Fibroblast of skin of right biceps (primary cell): Measurements from ENCODE around the gene LHFPL2.

Experiments
- DNase-seq: peaks from one replicate; pipeline ENCODE4 v3.0.0-alpha.2; 2013

The LHFPL2 gene

DNA sequence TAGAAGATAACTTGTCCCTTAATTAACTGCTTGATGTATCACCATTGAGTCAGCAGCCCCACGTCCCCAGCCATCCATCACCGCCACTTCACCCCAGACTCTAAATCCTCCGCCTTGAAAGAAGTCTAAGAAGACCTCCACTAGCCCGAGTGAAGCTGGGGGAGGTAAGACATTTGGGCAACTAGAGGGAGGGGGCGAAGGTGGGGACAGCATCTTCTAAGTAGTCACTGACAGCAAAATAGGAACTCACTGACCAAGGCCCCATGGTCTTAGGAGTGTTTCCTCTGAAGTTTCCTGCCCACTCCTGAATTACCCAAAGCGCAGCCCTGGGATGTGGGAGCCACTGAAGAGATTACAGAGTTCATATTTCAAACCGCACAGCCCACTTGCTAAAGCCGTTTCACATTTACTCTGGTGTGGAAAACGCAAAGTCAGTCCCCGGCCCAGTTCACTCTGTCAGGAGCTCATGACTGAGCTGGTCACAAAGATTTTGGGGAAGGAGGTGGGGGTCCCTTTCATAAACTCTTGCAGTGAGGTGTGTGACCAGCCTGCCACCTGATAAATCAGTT, 107.4 kb downstream of the LHFPL2 start:
- peak; percentile 40 for DNase-seq

DNA sequence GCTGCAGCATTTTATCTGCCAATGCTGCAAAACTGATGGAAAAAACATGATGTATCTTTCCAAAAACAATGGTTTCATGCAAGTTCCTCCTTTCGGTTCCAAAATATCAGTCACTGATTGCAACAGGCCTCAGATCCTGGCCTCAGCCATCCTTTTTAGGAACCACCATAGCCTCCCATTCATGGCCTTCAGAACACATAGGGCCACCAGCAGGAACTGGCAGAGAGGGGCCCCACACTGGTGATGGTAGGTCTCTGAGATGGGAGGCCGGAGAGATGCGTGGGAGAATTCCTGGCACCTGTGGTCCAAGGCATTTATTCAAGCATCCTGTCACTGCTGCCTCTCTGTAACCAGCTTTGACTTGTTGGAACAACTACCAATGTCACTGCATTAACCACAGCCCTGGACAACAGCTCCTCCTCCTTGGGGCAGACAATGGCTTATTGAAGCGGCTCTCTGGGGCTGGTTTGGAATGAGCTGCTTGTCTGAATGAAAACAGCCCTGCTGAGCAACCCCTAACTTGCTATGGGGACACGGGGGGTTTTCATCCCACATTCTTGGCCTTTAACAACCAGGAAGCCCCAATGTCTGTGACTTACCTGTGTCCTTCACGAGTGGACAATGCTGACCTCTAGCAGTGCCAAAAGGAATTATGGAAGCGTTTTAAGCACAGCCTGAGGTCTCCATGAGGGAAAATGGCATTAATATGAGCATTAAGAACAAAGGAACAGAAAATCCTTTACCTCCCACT, 108.1 kb downstream of the LHFPL2 start:
- DNase-seq: no peak

DNA sequence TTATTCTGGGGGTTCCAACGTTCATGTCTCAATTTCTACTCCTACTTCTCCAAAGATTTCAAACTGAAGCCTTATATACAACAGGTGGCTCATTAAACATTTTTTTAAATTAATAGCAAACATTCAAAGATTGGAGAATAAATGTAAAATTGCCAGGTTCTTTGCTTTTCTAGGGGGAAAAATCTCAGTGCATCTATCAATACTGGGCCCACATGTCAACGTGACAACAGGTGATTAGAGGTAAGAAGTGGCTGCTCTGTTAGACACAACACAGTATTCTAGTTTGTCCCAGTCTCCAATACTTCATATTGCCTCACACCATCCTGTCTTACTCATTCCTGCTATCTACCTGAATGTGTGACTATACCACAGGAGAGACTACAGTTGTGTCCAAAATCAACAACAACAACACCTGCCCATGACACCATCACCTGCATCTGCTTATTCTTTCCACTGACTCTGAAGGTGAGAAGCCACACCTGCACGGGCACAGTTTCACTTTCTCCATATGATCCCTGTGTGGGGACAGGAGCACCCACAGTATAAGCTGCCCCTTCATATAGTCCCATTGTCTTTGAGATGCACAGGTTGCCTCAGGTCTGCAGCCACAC, 110.2 kb downstream of the LHFPL2 start:
- DNase-seq: no peak

- peak; percentile 63 for DNase-seq
These were observed 110.8 kb downstream of the LHFPL2 start for GRCh38 chr5:78537821-78538220.

DNA sequence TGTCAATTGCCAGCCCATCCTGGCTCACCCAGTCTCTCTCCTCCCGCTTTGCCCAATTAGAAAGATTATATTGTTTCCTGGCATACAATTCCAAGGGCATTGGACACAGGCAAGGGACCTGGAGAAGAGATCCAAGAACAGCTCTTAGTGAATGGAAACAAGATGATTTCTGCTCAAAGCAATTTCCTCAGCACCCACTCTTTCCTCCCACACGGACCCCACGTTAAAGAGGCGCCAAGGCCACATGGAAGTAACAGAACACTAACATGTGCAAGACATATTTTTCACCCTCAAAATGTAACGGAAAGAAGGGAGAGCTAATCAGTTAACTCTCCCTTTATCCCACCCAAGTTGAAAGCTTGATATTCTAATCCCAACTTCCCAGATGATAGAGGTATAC, 111.2 kb downstream of the LHFPL2 start:
- DNase-seq: no peak

DNA sequence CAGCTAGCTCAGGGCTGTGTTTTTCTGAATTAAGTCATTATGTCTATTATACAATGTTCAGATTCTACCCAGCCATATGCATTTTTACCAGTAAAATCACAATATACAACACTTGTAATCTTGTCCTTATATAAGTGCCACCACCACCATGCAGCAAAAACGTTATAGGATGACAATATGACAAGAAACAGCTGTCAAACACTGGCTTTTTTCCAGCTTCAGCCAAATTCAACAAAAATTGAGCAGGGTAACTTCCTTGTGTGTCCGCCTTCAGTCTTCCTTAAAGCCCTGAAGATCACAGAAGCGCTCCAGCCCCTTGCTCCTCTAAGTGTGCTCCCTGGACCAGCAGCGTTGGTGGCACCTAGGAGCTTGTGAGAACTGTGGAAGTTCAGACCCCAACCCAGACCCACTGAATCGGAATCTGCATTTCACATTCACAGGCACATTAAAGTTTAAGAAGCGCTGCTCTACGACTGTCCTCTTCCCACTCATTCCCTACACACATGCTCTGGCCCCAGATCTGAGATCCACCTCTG, 111.8 kb downstream of the LHFPL2 start:
- no peak for DNase-seq

DNA sequence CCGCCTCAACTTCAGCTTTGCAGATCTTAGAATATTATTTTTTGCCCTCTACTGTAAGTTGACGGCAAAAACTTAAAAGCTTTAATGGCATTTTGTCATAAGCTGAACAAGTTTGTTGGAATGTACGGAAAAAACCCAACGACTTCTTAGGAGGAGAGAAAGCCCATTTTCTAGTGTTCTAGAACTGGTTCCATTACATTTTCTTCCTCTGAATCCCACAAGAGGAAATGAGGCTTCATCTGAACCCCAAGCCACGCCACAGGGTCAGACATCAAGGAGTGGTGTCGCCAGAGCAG, 113.7 kb downstream of the LHFPL2 start:
- peak; percentile 41 for DNase-seq

DNA sequence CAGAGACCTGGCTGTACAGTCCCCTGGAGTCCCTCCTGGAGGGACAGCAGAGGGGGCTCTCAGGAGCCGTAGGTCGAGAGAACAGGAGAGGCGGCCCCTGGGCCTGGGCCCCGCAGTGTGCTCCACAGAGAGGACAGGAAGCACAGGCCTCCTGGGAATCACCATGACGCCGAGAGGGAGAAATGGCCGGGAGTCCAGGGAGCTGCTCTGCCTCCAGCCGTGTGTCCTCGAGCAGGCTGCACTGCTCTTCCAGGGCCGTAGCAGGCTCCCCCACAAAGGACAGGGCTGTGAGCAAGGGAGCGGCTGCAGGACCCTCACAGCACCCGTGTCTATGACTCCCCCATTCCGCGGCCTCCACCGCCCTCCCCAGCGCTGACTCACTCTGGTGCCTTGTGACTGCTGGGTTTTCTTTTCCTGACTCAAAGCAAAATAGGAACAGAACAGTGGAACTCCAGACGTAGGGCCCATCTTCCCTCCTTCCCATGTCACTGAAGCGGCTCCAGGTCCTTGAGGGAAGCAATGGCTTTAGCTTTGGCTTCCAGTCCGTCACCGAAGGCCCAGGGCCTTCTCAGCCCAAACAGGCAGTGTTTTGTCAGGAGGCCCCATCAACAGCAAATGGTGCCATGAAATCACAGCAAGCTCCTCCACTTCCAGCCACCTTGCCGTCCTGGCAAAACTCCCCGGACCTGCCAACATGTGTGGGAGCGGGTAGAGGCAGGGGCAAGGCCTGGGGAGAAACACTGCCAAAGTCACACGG, 114.2 kb downstream of the LHFPL2 start:
- DNase-seq: peak; percentile 76

DNA sequence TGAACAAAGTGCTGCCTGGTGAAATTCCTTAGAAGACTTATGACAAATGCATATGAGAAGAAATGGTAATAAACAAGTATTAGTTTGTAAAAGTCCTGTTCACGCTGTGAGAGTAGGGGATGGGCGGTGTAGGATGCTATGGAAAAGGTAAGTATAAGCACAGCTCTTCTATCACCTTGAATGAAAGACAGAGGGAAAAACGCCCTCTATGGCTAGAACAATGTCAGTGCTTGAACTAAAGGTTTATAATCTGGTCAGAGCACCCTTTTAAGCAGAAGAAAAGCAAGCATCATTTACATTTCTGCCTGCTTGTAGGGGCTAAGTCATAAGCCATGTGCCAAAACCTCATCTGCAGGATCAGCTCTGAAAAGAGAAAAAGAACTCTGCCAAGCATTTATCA, 115.2 kb downstream of the LHFPL2 start:
- peak; percentile 29 for DNase-seq

DNA sequence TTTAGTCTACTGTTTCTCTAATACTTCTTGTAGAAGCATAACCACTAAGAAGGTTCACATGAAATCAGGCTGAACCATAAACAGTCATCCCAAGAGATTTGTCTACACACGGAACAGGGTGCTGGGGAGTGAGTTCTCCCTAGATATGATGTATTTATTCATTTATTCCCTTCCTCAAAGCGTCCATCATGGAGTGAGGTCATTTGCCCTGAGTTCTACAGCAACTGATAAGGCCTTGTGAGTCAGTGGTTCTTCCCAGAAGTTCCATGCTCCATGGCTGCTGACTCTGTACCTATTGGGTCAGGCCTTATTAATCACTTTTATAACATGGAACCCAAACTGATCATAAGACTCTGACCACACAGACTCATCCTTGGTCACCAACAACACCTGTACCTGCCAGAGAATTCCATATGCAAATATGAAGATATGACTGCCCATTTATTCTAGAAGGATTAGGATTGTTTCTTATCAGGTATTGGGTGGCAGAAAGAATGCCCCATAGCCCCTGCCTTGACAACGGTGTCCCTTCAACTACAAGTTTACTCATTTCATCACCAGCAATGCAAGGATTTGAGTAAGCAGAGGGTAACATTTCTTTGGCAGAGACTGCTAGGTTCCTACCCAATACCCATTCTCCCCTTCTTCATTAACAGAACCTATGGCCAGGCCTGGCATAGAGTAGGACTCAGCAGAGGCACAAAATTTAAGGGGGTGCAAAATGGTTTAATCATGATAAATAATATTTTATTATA, 118.1 kb downstream of the LHFPL2 start:
- peak; percentile 90 for DNase-seq

DNA sequence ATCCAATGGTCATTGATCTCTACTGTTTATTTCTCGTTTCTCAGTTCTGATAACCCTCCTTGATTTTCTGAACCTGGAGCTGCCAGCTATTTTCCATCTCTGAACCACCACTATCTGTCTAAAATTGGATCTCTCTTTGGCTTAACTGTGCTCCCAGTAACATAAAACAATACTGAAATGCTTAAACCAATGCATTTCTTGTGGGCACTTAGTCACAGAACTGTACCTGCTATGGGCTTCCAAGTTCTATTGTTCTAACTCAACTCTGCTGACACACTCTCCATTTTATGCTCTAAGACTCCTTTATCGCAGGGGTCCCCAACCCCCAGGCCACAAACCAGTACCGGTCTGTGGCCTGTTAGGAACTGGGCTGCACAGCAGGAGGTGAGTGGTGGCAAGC, 120.6 kb downstream of the LHFPL2 start:
- no peak for DNase-seq

- peak; percentile 96 for DNase-seq
These were observed 121.3 kb downstream of the LHFPL2 start for GRCh38 chr5:78527054-78527859.

- peak; percentile 87 for DNase-seq
These were observed 122.5 kb downstream of the LHFPL2 start for GRCh38 chr5:78526049-78526525.

DNA sequence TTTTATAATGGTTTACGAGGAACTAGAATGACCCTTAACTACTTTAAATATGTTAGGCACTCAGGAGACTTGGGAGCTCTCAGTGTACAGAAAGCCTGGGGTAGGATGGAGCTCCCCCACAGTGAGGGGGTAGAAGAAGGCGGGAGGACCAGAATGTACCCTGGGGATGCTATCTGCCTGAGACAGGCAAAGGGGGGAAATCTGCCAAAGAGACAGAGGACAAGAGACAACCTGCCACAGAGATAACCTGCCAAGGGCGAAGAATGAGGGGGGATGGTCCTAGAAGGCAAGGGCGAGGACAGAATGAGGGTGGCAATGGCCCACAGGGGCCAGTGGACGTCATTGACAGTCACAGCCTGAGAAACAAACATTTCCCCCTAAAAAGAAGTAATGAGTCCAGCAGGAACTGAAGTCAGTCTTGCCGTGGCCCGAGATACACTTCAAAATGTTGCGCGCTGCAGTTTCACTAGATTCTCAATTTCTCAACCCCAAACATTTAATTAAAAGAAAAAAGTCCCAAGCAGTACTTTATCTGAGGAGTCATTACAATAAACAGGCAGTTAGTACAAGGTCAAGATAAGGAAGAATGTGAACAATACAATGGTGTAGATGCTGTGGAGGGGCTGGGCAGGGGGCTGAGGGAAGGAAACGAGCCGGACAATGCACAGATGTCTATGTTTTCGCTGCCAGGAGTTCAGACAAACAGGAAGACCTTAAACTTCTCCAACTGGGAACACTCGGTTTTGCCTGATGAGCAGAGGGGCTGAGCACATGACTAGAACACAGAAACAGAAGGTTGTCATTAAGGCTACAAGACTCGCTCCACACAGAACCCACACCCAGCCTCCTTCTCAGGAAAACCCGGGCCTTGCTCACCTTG, 125.0 kb downstream of the LHFPL2 start:
- DNase-seq: no peak

DNA sequence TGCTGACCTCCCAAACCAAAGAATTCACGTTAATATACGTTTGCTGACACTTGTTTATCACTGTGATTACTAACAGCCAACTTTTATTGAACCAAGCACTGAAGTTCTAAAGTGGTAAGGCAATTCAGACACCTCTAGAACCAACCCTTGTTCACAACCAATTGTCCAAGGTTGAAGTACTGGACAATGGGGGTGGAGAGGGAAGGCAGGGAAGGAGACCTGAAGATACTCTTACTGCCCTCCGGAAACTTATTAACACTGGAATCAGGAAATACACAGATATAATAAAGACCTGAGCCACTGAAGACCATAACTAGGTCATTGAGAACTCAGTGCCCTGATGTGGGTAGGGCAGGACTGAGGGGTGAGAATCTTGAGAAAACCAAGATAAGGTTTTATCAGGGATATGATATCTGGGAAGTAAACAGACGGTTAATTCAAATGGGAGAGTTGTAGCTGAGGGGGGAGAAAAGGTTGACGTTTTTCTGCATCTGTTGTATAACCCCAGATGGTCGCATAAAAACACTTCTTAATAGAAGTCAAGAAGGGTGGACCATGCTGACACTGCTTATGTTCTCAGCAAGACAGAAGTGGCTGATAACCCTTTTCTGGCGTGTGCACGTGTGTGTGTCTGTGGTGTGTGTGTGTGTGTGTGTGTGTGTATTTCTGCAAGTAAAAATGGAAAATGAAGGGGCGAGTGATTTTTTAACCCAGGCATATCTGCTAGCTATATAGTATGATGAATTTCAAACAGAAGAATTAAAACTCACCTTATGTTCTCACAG, 125.9 kb downstream of the LHFPL2 start:
- DNase-seq: no peak

GRCh38 chr5:78521455-78521854, 127.1 kb downstream of the LHFPL2 start:
- DNase-seq: no peak

DNA sequence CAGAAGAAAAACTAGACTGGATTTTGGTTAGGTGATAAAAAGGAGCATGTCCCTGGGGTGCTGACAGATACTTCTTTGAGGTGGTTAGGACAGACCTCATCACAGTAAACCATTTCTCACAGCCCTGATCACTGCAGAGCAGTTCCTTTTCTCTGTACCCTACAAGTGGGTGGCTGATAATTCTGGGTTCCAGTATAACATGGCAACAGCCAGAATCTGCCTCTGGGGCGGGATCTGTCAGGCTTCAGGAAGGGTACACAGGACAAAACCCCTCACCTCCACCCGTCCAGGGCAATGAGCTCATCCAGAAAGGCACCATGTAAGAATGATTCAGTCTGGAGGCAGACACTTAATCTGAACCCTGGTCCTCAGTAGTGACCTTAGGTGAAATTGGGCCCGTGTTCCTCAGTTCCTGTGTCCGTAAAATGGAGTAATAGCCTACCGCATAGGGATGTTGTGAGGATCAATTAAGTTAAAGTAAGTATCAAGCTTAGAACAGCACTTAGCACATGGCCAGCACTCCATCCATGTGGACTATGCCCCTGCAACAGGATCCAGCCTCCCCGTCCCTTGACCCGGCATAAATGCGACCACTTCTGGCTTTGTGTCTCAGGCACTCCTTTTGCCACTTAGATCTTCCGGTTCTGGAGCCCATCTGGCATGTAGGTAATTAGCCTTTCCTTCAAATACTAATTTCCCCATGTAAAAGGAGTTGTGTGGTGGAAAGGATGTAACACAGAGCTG, 129.2 kb downstream of the LHFPL2 start:
- DNase-seq: no peak

DNA sequence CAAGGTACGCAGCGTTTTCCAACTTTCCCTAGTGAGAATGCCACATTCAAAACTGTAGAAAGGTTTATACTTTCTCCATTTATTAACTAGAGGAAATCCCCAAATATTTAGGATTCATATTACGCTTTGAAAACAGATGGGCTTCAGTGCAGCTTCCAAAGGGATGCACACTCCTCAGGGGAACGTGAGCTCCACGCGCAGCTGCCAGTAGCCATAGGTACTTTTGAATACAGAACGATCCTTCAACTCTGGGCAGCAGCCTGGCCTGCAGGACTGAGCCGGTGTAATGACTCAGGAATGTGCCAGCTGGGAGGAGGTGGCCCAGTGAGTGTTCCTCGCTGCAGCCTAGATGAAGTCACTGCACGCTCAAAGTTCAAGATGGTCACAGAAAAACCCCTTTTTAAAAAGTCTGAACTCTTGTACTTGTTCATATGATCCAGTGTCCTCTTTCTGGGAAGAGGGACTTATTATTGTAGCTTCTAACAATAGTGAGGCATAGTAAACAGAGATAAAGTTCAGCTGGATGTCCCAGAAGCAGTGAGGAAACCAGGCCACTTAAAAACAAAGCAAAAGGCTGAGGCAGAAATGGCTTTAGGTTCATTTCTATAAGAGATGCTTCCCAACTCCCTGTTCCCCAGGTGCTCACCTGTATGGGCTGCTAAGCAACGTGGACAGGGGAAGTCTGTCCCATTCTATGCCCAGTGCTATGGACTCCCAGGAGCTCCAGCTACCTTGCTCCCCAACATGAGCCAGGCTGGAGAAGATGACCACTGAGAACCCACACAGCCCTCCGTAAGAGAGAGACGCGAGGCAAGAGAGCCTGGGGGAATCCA, 130.0 kb downstream of the LHFPL2 start:
- DNase-seq: peak; percentile 83
